Fibroblast of skin of scalp (primary cell): ENCODE results near the gene KCNC1.

Experiments used
- DNase-seq: peaks from one replicate; pipeline ENCODE4 v3.0.0-alpha.2; 2013

Gene KCNC1

DNA sequence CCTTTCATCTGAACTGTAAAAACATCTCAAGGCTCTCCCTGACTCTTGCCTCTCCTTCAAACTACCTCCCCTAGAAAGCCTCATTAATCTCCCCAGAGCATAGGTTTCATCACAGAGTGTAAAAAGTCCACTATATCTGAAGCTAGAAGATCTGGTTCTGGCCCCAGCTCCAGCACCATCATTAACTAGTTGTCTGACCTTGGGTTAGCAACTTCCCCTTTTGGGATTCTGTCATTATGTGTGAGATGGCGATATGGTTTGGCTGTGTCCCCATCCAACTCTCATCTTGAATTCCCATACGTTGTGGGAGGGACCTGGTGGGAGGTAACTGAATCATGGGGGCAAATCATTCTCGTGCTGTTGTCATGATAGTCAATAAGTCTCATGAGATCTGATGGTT lies 97.3 kb downstream of the KCNC1 start:
- no peak for DNase-seq
